Thymus (tissue), 11 donors: ENCODE results near the gene RASGRP1. TPM values are rescaled to one million over a fixed set of nuclear protein-coding genes. Genes with fewer than 3 reads are reported as not detected.

ENCODE experiments used
- DNase-seq, 9 donors: peaks; one replicate each; pipeline ENCODE4 v3.0.0-alpha.2; 2013; ENCODE audit warnings: low spot score in 9 of 9, low read depth in 6 of 9, missing footprints in 1 of 9
- H3K27ac ChIP-seq, 2 donors: one replicate each; pipeline ENCODE4 v1.5.1; 2013; ENCODE audit warnings: control low read depth in 1 of 2, low read depth in 1 of 2, low read length in 1 of 2, mild to moderate bottlenecking in 1 of 2, moderate library complexity in 1 of 2
- H3K27me3 ChIP-seq, 2 donors: one replicate each; pipeline ENCODE4 v1.5.1; 2013; ENCODE audit warnings: low read length in 1 of 2; ENCODE audit not compliant: control insufficient read depth in 2 of 2, insufficient read depth in 1 of 2
- H3K36me3 ChIP-seq, 2 donors: one replicate each; pipeline ENCODE4 v1.5.1; 2013; ENCODE audit warnings: low read length in 1 of 2, mild to moderate bottlenecking in 1 of 2, moderate library complexity in 1 of 2; ENCODE audit not compliant: control insufficient read depth in 2 of 2, insufficient read depth in 2 of 2
- H3K4me1 ChIP-seq, 2 donors: one replicate each; pipeline ENCODE4 v1.5.1; 2013; ENCODE audit warnings: low read length in 2 of 2; ENCODE audit not compliant: control insufficient read depth in 2 of 2, insufficient read depth in 2 of 2
- H3K4me3 ChIP-seq, 2 donors: one replicate each; pipeline ENCODE4 v1.5.1; 2013; ENCODE audit warnings: low read length in 2 of 2, control low read depth in 1 of 2, mild to moderate bottlenecking in 1 of 2
- H3K9me3 ChIP-seq, 2 donors: one replicate each; pipeline ENCODE4 v1.5.1; 2013; ENCODE audit warnings: low read length in 1 of 2, mild to moderate bottlenecking in 1 of 2; ENCODE audit not compliant: control insufficient read depth in 2 of 2, insufficient read depth in 1 of 2
- WGBS: extraction: QIAGEN DNeasy Blood & Tissue Kit; methylation state at CpG from one replicate; pipeline ENCODE4 v1.1.7; 2013; 5-methylcytosine and 5-hydroxymethylcytosine counted together
- polyA plus RNA-seq: library from polyadenylated mRNA; stranded (reverse); fragments of 200-250 nt; gene quantifications from one replicate; pipeline ENCODE4 v1.2.3, GENCODE V29; 2013
- total RNA-seq: library from RNA; stranded (reverse); fragments of 120-200 nt; gene quantifications from one replicate; pipeline ENCODE4 v1.2.4, GENCODE V29; 2013
- donor health status: healthy.

The RASGRP1 gene
- total and polyA plus RNA-seq, 2 donors = 12.3 to 53.3 TPM

- H3K27ac ChIP-seq = no peak overlapping the region
- no peak for DNase-seq
- no peak overlapping the region for H3K4me3 ChIP-seq
- H3K36me3 ChIP-seq = peaks cover 10 to 34% of the 10 kb centered on the region in 2 donors
- 98% methylated on average over 4 of the region's 4 CpGs for WGBS
- H3K4me1 ChIP-seq = no peaks in the 10 kb centered on the region
- H3K9me3 ChIP-seq = no peaks in the 10 kb centered on the region
- H3K27me3 ChIP-seq = no peaks in the 10 kb centered on the region
Measured at GRCh38 chr15:38477637-38478036, 87.0 kb downstream of the RASGRP1 start.

- H3K9me3 ChIP-seq = no peaks in the 10 kb centered on the region
- WGBS = 97% methylated on average over 1 of the region's 1 CpG
- no peaks in the 10 kb centered on the region for H3K4me1 ChIP-seq
- no peak for DNase-seq
- no peaks in the 10 kb centered on the region for H3K27me3 ChIP-seq
- no peak overlapping the region for H3K27ac ChIP-seq
- no peak overlapping the region for H3K4me3 ChIP-seq
- H3K36me3 ChIP-seq = peaks cover 10 to 25% of the 10 kb centered on the region in 2 donors
Measured at GRCh38 chr15:38476120-38476519, 88.5 kb downstream of the RASGRP1 start.

GRCh38 chr15:38475361-38475760, 89.3 kb downstream of the RASGRP1 start:
- Histone ChIP-seq H3K36me3 (peaks cover 10 to 24% of the 10 kb centered on the region in 2 donors), H3K27ac (no peak overlapping the region), H3K27me3 (no peaks in the 10 kb centered on the region), H3K4me1 (no peaks in the 10 kb centered on the region), H3K4me3 (no peak overlapping the region), H3K9me3 (no peaks in the 10 kb centered on the region)
- WGBS = over 99% methylated on average over 2 of the region's 2 CpGs
- no peak for DNase-seq

GRCh38 chr15:38474155-38474757, 90.4 kb downstream of the RASGRP1 start:
- Histone ChIP-seq H3K4me1 (no peaks in the 10 kb centered on the region), H3K27me3 (no peaks in the 10 kb centered on the region), H3K27ac (no peak overlapping the region), H3K4me3 (no peak overlapping the region), H3K36me3 (peaks cover 10 to 24% of the 10 kb centered on the region in 2 donors), H3K9me3 (no peaks in the 10 kb centered on the region)
- 85% methylated on average over 4 of the region's 4 CpGs for WGBS
- peak; percentile 24 to 84 (median 58) for DNase-seq

GRCh38 chr15:38471974-38472373, 92.6 kb downstream of the RASGRP1 start:
- Histone ChIP-seq H3K27ac (no peak overlapping the region), H3K9me3 (no peaks in the 10 kb centered on the region), H3K4me1 (no peaks in the 10 kb centered on the region), H3K27me3 (no peaks in the 10 kb centered on the region), H3K36me3 (peaks cover 10 to 17% of the 10 kb centered on the region in 2 donors), H3K4me3 (no peak overlapping the region)
- no peak for DNase-seq
- WGBS = 98% methylated on average over 2 of the region's 2 CpGs

- H3K4me3 ChIP-seq = no peak overlapping the region
- H3K27ac ChIP-seq = no peak overlapping the region
- 98% methylated on average over 1 of the region's 1 CpG for WGBS
- no peak for DNase-seq
- no peaks in the 10 kb centered on the region for H3K9me3 ChIP-seq
- no peaks in the 10 kb centered on the region for H3K27me3 ChIP-seq
- H3K4me1 ChIP-seq = no peaks in the 10 kb centered on the region
- H3K36me3 ChIP-seq = peaks cover 7 to 17% of the 10 kb centered on the region in 2 donors
Measured at GRCh38 chr15:38470816-38471215, 93.8 kb downstream of the RASGRP1 start.

- no peaks in the 10 kb centered on the region for H3K9me3 ChIP-seq
- H3K36me3 ChIP-seq = no peaks in the 10 kb centered on the region
- DNase-seq = no peak
- H3K4me1 ChIP-seq = no peaks in the 10 kb centered on the region
- H3K27me3 ChIP-seq = no peaks in the 10 kb centered on the region
- H3K4me3 ChIP-seq = no peak overlapping the region
- WGBS = 72% methylated on average over 4 of the region's 4 CpGs
- no peak overlapping the region for H3K27ac ChIP-seq
Measured at GRCh38 chr15:38464675-38465074, 99.9 kb downstream of the RASGRP1 start.

GRCh38 chr15:38463893-38464292, 100.7 kb downstream of the RASGRP1 start:
- no peaks in the 10 kb centered on the region for H3K27me3 ChIP-seq
- H3K27ac ChIP-seq = no peak overlapping the region
- H3K4me1 ChIP-seq = no peaks in the 10 kb centered on the region
- 97% methylated on average over 3 of the region's 3 CpGs for WGBS
- no peaks in the 10 kb centered on the region for H3K9me3 ChIP-seq
- H3K36me3 ChIP-seq = no peaks in the 10 kb centered on the region
- H3K4me3 ChIP-seq = no peak overlapping the region
- DNase-seq = no peak

- Histone ChIP-seq H3K4me1 (no peaks in the 10 kb centered on the region), H3K27me3 (no peaks in the 10 kb centered on the region), H3K9me3 (no peaks in the 10 kb centered on the region), H3K4me3 (no peak overlapping the region), H3K27ac (no peak overlapping the region), H3K36me3 (peaks cover 3 to 8% of the 10 kb centered on the region in 2 donors)
- DNase-seq = no peak
- 98% methylated on average over 2 of the region's 2 CpGs for WGBS
Measured at GRCh38 chr15:38461066-38461833, 103.4 kb downstream of the RASGRP1 start.
